ENCODE data around the gene PRSS38. TPM values are rescaled to one million over a fixed set of nuclear protein-coding genes. Genes with fewer than 3 reads are reported as not detected.

Gene PRSS38
- total and polyA plus RNA-seq, 2 donors (not counting 3 experiments of a cell fraction or from before 2014, with no cell fraction given) = not detected

DNA sequence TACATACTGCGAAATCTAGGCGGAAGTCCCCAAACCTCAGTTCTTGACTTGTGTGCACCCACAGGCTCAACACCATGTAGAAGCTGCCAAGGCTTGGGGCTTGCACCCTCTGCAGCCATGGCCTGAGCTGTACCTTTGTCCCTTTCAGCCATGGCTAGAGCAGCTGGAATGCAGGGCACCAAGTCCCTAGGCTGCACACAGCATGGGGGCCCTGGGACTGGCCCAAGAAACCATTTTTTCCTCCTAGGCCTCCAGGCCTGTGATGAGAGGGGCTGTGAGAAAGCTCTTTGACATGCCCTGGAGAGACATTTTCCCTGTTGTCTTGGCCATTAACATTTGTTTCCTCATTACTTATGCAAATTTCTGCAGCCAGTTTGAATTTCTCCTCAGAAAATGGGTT is 1.5 kb upstream of the PRSS38 start:
- no peaks in the 10 kb centered on the region for H3K4me1 ChIP-seq (ENCODE audit: control insufficient read depth, extremely low read depth, insufficient read depth, low read length)
- DNase-seq (ENCODE audit: low read depth, low spot score) (no peak), FAIRE-seq (no peak)
- H3K27me3 ChIP-seq (ENCODE audit: control insufficient read depth in 2 of 2, insufficient read depth in 2 of 2, low read length in 2 of 2) = no peaks in the 10 kb centered on the region
- H3K4me3 ChIP-seq (replicated peaks in 1 of 3; ENCODE audit: insufficient read depth in 1 of 3, low read depth in 1 of 3, low read length in 3 of 3) = no peak overlapping the region
- dilution Hi-C loops (cut with MboI; ENCODE audit: extremely low pct_ligation_motif_present, low sequenced_read_pairs) = no loop called here
- no peaks in the 10 kb centered on the region for H3K9me1 ChIP-seq (replicated peaks; ENCODE audit: control insufficient read depth, extremely low read depth, insufficient read depth, low read length)
- POLR2A ChIA-PET = no interaction called here
- H2AFZ ChIP-seq (ENCODE audit: low read depth, low read length) = no peak overlapping the region
- no peak overlapping the region for H3K4me2 ChIP-seq (ENCODE audit: insufficient read depth, low read length)
- H3K9me3 ChIP-seq (replicated peaks; ENCODE audit: control insufficient read depth, insufficient read depth, low read length) = no peaks in the 10 kb centered on the region
- BruUV-seq (replicated peaks) = no TSS peak
- H3K27ac ChIP-seq (ENCODE audit: insufficient read depth, low read depth, low read length) = no peak overlapping the region
- H3K9ac ChIP-seq (replicated peaks; ENCODE audit: extremely low read depth, insufficient read depth, low read length) = no peak overlapping the region
- TF ChIP-seq MYC (IDR thresholded peaks at IDR 0.05; ENCODE audit: low read depth, low read length) (no peak), POLR2AphosphoS5 (IDR thresholded peaks at IDR 0.05; ENCODE audit: insufficient read depth, low read depth, low read length) (no peak), FOS (IDR thresholded peaks at IDR 0.05; ENCODE audit: borderline replicate concordance, insufficient read depth, low read length) (no peak)
- TF ChIP-seq, protein P1, sequence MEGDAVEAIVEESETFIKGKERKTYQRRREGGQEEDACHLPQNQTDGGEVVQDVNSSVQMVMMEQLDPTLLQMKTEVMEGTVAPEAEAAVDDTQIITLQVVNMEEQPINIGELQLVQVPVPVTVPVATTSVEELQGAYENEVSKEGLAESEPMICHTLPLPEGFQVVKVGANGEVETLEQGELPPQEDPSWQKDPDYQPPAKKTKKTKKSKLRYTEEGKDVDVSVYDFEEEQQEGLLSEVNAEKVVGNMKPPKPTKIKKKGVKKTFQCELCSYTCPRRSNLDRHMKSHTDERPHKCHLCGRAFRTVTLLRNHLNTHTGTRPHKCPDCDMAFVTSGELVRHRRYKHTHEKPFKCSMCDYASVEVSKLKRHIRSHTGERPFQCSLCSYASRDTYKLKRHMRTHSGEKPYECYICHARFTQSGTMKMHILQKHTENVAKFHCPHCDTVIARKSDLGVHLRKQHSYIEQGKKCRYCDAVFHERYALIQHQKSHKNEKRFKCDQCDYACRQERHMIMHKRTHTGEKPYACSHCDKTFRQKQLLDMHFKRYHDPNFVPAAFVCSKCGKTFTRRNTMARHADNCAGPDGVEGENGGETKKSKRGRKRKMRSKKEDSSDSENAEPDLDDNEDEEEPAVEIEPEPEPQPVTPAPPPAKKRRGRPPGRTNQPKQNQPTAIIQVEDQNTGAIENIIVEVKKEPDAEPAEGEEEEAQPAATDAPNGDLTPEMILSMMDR (IDR thresholded peaks at IDR 0.05; ENCODE audit: extremely low read depth in 1 of 2, insufficient read depth in 1 of 2, low read depth in 1 of 2, low read length in 2 of 2) = no peak
- TF ChIP-seq, protein P2, sequence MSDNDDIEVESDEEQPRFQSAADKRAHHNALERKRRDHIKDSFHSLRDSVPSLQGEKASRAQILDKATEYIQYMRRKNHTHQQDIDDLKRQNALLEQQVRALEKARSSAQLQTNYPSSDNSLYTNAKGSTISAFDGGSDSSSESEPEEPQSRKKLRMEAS (IDR thresholded peaks at IDR 0.05; ENCODE audit: insufficient read depth, insufficient read length) = no peak
- intact Hi-C loops (cut with micrococcal nuclease) = no loop called here
- H3K79me2 ChIP-seq (ENCODE audit: control insufficient read depth, insufficient read depth, low read length) = no peaks in the 10 kb centered on the region
- H4K20me1 ChIP-seq (replicated peaks; ENCODE audit: control insufficient read depth, extremely low read depth, insufficient read depth, low read length) = no peaks in the 10 kb centered on the region
- CTCF ChIA-PET = no interaction called here
- no peaks in the 10 kb centered on the region for H3K36me3 ChIP-seq (ENCODE audit: control insufficient read depth in 2 of 2, extremely low read depth in 1 of 2, insufficient read depth in 2 of 2, low read length in 2 of 2)
